ENCODE data around the gene DDX24. TPM values are rescaled to one million over a fixed set of nuclear protein-coding genes. Genes with fewer than 3 reads are reported as not detected.

DDX24 gene
- total RNA-seq, 1 experiment from 2014 or later: 174 TPM

DNA sequence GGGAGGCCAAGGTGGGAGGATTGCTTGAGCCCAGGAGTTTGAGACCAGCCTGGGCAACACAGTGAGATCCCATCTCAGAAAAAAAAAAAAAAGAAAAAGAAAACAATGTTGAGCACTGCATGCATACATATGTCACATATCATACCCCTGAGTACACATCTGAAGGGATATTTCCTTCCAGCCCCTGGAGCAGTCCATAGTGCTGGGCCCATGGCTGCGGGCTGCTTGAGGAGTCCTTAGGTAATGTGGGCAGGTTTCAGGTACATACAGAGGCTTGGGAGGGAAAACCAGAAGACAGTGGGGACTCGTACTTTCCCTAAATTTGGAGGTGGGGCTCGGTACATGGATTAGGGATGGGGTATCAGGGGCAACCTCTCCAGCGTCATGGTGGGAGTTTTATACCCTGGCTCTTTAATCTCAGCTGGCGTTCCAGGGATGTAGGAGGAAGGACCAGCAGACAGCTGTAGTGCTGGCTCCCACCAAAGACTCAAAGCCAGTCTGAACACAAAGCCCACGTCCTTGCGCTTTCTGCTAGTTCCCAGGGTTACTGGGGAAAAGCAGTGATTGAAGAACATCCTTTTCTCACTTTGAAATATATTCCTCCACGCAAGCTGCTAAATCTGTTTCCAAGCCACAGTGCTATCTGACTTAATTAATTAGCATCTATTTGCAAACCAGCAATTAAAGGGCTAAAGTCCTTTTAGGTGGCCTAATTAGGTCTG is 49.7 kb downstream of the DDX24 start:
- POLR2A ChIA-PET: no interaction called here
- CTCF ChIA-PET: interaction anchor here (0.9 kb wide), 1 partner anchor 91 kb away, joined by 5 read pairs; no protein-coding TSS in a partner anchor
- ATAC-seq (no peak), DNase-seq (ENCODE audit: low spot score) (no peak)
- H3K36me3 Mint-ChIP-seq: peaks cover 17% of the 10 kb centered on the region
- H3K4me1 Mint-ChIP-seq: no peaks in the 10 kb centered on the region; the same call in 1 of the 2 replicates
- TF ChIP-seq EMX1 (CRISPR knock-in tag; IDR thresholded peaks at IDR 0.05) (no peak), ELF4 (CRISPR knock-in tag; IDR thresholded peaks at IDR 0.05; ENCODE audit: low read depth) (no peak), FOXK1 (CRISPR knock-in tag; IDR thresholded peaks at IDR 0.05) (no peak)
- TF ChIP-seq, protein P1, sequence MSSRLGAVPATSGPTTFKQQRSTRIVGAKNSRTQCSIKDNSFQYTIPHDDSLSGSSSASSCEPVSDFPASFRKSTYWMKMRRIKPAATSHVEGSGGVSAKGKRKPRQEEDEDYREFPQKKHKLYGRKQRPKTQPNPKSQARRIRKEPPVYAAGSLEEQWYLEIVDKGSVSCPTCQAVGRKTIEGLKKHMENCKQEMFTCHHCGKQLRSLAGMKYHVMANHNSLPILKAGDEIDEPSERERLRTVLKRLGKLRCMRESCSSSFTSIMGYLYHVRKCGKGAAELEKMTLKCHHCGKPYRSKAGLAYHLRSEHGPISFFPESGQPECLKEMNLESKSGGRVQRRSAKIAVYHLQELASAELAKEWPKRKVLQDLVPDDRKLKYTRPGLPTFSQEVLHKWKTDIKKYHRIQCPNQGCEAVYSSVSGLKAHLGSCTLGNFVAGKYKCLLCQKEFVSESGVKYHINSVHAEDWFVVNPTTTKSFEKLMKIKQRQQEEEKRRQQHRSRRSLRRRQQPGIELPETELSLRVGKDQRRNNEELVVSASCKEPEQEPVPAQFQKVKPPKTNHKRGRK (CRISPR knock-in tag; IDR thresholded peaks at IDR 0.05; ENCODE audit: borderline replicate concordance): no peak
- TF ChIP-seq, protein P2, sequence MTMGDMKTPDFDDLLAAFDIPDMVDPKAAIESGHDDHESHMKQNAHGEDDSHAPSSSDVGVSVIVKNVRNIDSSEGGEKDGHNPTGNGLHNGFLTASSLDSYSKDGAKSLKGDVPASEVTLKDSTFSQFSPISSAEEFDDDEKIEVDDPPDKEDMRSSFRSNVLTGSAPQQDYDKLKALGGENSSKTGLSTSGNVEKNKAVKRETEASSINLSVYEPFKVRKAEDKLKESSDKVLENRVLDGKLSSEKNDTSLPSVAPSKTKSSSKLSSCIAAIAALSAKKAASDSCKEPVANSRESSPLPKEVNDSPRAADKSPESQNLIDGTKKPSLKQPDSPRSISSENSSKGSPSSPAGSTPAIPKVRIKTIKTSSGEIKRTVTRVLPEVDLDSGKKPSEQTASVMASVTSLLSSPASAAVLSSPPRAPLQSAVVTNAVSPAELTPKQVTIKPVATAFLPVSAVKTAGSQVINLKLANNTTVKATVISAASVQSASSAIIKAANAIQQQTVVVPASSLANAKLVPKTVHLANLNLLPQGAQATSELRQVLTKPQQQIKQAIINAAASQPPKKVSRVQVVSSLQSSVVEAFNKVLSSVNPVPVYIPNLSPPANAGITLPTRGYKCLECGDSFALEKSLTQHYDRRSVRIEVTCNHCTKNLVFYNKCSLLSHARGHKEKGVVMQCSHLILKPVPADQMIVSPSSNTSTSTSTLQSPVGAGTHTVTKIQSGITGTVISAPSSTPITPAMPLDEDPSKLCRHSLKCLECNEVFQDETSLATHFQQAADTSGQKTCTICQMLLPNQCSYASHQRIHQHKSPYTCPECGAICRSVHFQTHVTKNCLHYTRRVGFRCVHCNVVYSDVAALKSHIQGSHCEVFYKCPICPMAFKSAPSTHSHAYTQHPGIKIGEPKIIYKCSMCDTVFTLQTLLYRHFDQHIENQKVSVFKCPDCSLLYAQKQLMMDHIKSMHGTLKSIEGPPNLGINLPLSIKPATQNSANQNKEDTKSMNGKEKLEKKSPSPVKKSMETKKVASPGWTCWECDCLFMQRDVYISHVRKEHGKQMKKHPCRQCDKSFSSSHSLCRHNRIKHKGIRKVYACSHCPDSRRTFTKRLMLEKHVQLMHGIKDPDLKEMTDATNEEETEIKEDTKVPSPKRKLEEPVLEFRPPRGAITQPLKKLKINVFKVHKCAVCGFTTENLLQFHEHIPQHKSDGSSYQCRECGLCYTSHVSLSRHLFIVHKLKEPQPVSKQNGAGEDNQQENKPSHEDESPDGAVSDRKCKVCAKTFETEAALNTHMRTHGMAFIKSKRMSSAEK (CRISPR knock-in tag; IDR thresholded peaks at IDR 0.05; ENCODE audit: borderline replicate concordance): no peak
- no peak overlapping the region for H3K4me3 Mint-ChIP-seq
- H3K27me3 Mint-ChIP-seq (ENCODE audit: low read depth): no peaks in the 10 kb centered on the region
- H3K27ac Mint-ChIP-seq: no peak overlapping the region
- peaks cover 16% of the 10 kb centered on the region for H3K9me3 Mint-ChIP-seq

DNA sequence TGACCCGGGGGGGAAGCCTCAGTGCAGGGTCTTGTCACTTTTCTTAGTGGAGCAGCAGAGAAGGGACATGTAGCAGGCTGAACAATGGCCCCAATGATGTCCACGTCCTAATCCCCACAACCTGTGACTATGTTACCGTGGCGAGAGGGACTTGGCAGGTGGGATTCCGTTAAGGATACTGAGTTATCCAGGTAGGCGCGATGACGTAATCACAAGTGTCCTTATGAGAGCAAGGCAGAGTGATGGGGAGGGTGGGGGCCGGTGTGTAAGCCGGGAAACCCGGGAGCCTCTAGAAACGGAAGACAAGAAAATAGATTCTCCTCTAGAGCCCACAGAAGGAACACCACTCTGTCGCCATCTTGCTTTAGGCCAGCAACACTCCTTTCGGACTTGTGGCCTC is 50.4 kb downstream of the DDX24 start:
- H3K4me3 Mint-ChIP-seq: no peak overlapping the region
- H3K36me3 Mint-ChIP-seq: peaks cover 17% of the 10 kb centered on the region
- ChIA-PET CTCF (no interaction called here), POLR2A (no interaction called here)
- TF ChIP-seq TEAD4 (CRISPR knock-in tag; IDR thresholded peaks at IDR 0.05) (no peak), ATF1 (CRISPR knock-in tag; IDR thresholded peaks at IDR 0.05) (no peak), SP1 (CRISPR knock-in tag; conservative IDR thresholded peaks at IDR 0.05) (no peak), TEAD1 (CRISPR knock-in tag; IDR thresholded peaks at IDR 0.05) (no peak)
- TF ChIP-seq, protein P3, sequence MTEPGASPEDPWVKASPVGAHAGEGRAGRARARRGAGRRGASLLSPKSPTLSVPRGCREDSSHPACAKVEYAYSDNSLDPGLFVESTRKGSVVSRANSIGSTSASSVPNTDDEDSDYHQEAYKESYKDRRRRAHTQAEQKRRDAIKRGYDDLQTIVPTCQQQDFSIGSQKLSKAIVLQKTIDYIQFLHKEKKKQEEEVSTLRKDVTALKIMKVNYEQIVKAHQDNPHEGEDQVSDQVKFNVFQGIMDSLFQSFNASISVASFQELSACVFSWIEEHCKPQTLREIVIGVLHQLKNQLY (CRISPR knock-in tag; IDR thresholded peaks at IDR 0.05): no peak
- TF ChIP-seq, protein P4, sequence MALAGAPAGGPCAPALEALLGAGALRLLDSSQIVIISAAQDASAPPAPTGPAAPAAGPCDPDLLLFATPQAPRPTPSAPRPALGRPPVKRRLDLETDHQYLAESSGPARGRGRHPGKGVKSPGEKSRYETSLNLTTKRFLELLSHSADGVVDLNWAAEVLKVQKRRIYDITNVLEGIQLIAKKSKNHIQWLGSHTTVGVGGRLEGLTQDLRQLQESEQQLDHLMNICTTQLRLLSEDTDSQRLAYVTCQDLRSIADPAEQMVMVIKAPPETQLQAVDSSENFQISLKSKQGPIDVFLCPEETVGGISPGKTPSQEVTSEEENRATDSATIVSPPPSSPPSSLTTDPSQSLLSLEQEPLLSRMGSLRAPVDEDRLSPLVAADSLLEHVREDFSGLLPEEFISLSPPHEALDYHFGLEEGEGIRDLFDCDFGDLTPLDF (CRISPR knock-in tag; IDR thresholded peaks at IDR 0.05): no peak
- TF ChIP-seq, protein P5, sequence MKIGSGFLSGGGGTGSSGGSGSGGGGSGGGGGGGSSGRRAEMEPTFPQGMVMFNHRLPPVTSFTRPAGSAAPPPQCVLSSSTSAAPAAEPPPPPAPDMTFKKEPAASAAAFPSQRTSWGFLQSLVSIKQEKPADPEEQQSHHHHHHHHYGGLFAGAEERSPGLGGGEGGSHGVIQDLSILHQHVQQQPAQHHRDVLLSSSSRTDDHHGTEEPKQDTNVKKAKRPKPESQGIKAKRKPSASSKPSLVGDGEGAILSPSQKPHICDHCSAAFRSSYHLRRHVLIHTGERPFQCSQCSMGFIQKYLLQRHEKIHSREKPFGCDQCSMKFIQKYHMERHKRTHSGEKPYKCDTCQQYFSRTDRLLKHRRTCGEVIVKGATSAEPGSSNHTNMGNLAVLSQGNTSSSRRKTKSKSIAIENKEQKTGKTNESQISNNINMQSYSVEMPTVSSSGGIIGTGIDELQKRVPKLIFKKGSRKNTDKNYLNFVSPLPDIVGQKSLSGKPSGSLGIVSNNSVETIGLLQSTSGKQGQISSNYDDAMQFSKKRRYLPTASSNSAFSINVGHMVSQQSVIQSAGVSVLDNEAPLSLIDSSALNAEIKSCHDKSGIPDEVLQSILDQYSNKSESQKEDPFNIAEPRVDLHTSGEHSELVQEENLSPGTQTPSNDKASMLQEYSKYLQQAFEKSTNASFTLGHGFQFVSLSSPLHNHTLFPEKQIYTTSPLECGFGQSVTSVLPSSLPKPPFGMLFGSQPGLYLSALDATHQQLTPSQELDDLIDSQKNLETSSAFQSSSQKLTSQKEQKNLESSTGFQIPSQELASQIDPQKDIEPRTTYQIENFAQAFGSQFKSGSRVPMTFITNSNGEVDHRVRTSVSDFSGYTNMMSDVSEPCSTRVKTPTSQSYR (CRISPR knock-in tag; IDR thresholded peaks at IDR 0.05): no peak
- no peak overlapping the region for H3K27ac Mint-ChIP-seq
- peaks cover 16% of the 10 kb centered on the region for H3K9me3 Mint-ChIP-seq
- H3K27me3 Mint-ChIP-seq (ENCODE audit: low read depth): no peaks in the 10 kb centered on the region
- no peak for ATAC-seq
- no peak for DNase-seq (ENCODE audit: low spot score)
- H3K4me1 Mint-ChIP-seq: peaks cover 3% of the 10 kb centered on the region

All from WTC11 (cell line).